ENCODE data around the gene KDM4E. TPM values are rescaled to one million over a fixed set of nuclear protein-coding genes. Genes with fewer than 3 reads are reported as not detected.
"Not testable (repeated sequence)": the region's sequence is repeated elsewhere in the genome, so short reads cannot be mapped to it uniquely, and the experiment has no call there.

Gene KDM4E
- total and polyA plus RNA-seq, 8 donors, result 0.23 to 0.37 (median 0.28) TPM; not detected in 2

DNA sequence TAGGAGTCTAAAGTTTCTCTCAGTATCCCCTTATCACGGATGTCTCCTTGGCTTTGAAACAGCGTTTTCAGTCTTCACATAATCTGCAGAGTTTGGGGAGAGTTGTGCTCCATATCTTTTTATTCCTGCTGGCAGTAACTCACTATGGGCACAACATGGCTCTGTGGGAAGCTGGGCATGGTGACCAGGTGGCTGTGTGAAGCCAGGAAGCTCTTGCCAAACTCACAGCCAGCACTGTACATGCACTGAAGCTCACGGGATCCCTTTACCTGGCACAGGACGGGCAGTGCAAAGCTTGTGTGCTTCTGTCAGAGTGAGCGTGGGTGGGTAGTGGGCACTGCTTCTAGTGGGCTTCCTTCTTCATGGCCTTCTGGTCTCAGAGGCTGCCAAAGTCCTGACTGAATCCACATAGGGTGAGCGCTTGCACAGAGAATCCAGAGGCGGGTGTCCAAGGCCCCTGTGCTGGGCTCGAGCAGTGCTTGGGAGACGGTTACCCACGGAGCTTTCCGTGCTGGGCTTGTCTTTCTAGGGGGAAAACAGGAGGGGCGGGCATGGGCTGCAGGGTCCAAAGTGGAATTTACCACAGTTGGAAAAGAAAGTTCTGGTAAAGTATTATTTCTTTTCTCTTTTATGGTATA lies 10.8 kb upstream of the KDM4E start:
- H3K36me3 ChIP-seq, result no peaks in the 10 kb centered on the region
- no peak overlapping the region for H3K4me3 ChIP-seq
- no peak for DNase-seq
- H3K27me3 ChIP-seq, result no peaks in the 10 kb centered on the region
- intact Hi-C loops (cut with DNase I), result no loop called here
- no peak overlapping the region for H3K27ac ChIP-seq
- TF ChIP-seq, protein P1, sequence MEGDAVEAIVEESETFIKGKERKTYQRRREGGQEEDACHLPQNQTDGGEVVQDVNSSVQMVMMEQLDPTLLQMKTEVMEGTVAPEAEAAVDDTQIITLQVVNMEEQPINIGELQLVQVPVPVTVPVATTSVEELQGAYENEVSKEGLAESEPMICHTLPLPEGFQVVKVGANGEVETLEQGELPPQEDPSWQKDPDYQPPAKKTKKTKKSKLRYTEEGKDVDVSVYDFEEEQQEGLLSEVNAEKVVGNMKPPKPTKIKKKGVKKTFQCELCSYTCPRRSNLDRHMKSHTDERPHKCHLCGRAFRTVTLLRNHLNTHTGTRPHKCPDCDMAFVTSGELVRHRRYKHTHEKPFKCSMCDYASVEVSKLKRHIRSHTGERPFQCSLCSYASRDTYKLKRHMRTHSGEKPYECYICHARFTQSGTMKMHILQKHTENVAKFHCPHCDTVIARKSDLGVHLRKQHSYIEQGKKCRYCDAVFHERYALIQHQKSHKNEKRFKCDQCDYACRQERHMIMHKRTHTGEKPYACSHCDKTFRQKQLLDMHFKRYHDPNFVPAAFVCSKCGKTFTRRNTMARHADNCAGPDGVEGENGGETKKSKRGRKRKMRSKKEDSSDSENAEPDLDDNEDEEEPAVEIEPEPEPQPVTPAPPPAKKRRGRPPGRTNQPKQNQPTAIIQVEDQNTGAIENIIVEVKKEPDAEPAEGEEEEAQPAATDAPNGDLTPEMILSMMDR (IDR thresholded peaks at IDR 0.05), result no peak
- ATAC-seq, result no peak
- no peaks in the 10 kb centered on the region for H3K9me3 ChIP-seq
- H3K4me1 ChIP-seq, result no peaks in the 10 kb centered on the region

DNA sequence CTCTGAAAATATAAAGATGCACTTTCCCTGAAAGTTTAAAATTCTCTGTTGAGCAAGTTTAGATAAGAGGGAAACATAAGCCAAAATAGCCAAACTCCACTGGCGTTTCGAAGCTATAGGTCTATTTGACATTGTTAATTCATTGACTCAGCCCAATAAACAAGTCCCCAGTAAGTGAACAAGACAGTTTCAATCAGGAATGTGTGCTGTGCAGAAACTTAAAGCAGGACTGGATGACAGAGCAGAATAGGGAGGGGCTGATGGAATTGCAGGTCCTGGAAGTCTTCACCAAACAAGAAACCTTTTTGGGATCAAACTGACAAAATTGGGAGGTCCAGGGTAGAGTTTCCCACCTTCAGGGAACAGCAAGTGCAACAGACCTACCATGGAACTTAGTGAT lies 8.9 kb upstream of the KDM4E start:
- H3K4me1 ChIP-seq, result no peaks in the 10 kb centered on the region
- TF ChIP-seq, protein P1 (IDR thresholded peaks at IDR 0.05), result no peak
- intact Hi-C loops (cut with DNase I), result no loop called here
- no peaks in the 10 kb centered on the region for H3K27me3 ChIP-seq
- no peaks in the 10 kb centered on the region for H3K9me3 ChIP-seq
- ATAC-seq (no peak), DNase-seq (no peak)
- H3K4me3 ChIP-seq, result no peak overlapping the region
- no peak overlapping the region for H3K27ac ChIP-seq
- no peaks in the 10 kb centered on the region for H3K36me3 ChIP-seq

DNA sequence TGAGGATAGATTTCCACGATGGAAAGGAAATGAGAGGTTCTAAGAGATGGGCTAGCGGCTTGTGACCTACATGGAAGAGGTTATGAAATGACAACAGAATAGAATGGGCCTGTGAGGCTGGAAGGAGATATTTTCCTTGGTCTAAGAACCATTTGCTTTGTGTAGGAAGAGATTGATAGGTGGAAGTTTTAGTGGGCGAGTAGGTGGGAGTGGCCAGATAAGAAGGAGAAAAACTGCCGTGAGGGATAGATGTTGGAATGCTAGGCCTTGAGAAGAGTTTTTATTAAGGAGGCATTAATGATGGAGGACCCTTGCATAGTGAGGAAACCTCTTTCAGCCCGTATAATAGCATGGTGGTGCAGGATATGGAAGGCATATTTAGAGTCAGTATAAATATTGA lies 3.6 kb upstream of the KDM4E start:
- H3K9me3 ChIP-seq; DNase-seq; H3K36me3 ChIP-seq; H3K4me1 ChIP-seq; ATAC-seq; H3K27ac ChIP-seq; H3K4me3 ChIP-seq; H3K27me3 ChIP-seq; intact Hi-C loops (cut with DNase I): not testable (repeated sequence)

DNA sequence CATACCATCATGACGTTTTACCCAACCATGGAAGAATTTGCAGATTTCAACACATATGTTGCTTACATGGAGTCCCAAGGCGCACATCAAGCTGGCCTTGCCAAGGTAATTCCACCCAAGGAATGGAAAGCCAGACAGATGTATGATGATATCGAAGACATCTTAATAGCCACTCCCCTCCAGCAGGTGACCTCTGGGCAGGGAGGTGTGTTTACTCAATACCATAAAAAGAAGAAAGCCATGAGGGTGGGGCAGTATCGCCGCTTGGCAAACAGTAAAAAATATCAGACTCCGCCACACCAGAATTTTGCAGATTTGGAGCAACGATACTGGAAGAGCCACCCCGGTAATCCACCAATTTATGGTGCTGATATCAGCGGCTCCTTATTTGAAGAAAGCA lies 536 bp downstream of the KDM4E start:
- H3K27me3 ChIP-seq; intact Hi-C loops (cut with DNase I); DNase-seq; ATAC-seq; H3K4me3 ChIP-seq; H3K27ac ChIP-seq; H3K36me3 ChIP-seq; H3K4me1 ChIP-seq; H3K9me3 ChIP-seq: not testable (repeated sequence)

DNA sequence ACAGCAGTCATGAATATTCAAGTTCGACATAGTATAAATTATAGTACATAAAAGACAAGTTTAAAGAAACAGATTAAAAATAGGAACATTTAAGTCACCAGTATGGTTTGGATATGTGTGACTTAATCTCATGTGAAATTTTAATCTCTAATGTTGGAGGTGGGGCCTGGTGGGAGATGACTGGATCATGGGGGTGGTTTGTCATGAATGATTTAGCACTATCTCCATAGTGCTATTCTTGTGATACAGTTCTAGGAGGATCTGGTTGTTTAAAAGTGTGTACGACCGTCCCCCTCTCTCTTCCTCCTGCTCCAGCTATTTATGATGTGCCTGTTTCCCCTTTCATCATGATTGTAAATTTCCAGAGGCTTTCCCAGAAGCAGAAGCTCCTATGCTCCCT lies 3.3 kb downstream of the KDM4E start:
- Histone ChIP-seq H3K27me3 (no peaks in the 10 kb centered on the region), H3K36me3 (no peaks in the 10 kb centered on the region), H3K4me1 (no peaks in the 10 kb centered on the region), H3K9me3 (no peaks in the 10 kb centered on the region), H3K27ac (no peak overlapping the region), H3K4me3 (no peak overlapping the region)
- intact Hi-C loops (cut with DNase I), result no loop called here
- ATAC-seq (no peak), DNase-seq (no peak)
- TF ChIP-seq, protein P1 (IDR thresholded peaks at IDR 0.05), result no peak

DNA sequence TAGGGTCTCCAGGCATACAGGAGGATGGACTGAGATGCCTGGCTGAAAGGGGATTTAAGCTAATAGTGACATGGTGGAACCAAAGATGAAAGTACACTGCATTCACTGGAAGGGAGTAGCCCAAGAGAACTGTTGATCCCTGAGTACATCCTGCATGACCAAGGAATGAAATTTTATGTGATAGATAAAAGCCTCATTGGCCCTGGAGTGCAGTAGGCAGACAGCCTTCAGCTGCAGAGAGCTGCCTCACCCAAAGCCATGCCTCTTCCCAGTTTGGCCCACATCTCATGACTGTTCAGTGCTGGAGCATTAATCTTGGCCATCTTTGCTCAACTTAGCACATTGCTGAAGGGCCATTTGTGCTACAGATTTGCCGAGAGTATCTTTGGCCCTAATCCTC lies 8.0 kb downstream of the KDM4E start:
- DNase-seq, result no peak
- TF ChIP-seq, protein P1 (IDR thresholded peaks at IDR 0.05), result no peak
- intact Hi-C loops (cut with DNase I), result no loop called here

More for the DNA sequence above, 8.0 kb downstream of the KDM4E start:
- no peak for ATAC-seq
- Histone ChIP-seq H3K27me3 (peaks cover 0 to 19% of the 10 kb centered on the region in 2 donors), H3K4me1 (no peaks in the 10 kb centered on the region), H3K9me3 (no peaks in the 10 kb centered on the region), H3K27ac (no peak overlapping the region), H3K36me3 (no peaks in the 10 kb centered on the region), H3K4me3 (no peak overlapping the region)

Measured in left lung (tissue), 10 donors.